ENCODE results near the gene ORM1.

GRCh38 chr9:114369216-114370130, 46.6 kb downstream of the ORM1 start:
- TF ChIP-seq RCOR1 (conservative IDR thresholded peaks at IDR 0.05; ENCODE audit: low read depth, low read length): no peak
- TF ChIP-seq BCL3 (IDR thresholded peaks at IDR 0.05; ENCODE audit: borderline replicate concordance, insufficient read depth, low read depth, low read length, poor library complexity, severe bottlenecking): no peak
- no peak for TF ChIP-seq CTCF (IDR thresholded peaks at IDR 0.05 in 2 of 3, conservative IDR thresholded peaks at IDR 0.05 in 1 of 3; ENCODE audit: control insufficient read depth in 2 of 3, extremely low read depth in 1 of 3, insufficient read depth in 1 of 3, low read depth in 3 of 3, low read length in 3 of 3)
- no peak for TF ChIP-seq ZBTB11 (CRISPR knock-in tag; IDR thresholded peaks at IDR 0.05)
- TF ChIP-seq BHLHE40 (IDR thresholded peaks at IDR 0.05; ENCODE audit: borderline replicate concordance in 1 of 2, low read depth in 2 of 2, low read length in 1 of 2): no peak
- no peak for TF ChIP-seq NFYA (IDR thresholded peaks at IDR 0.05; ENCODE audit: borderline replicate concordance, low read depth, low read length)
- 0 out of 2 replicates have a peak, but pooled peaks have one; percentile 36 for TF ChIP-seq POLR2AphosphoS5 (IDR thresholded peaks at IDR 0.05; ENCODE audit: low read length)
- TF ChIP-seq NFYB (IDR thresholded peaks at IDR 0.05; ENCODE audit: insufficient read depth, low read depth, low read length): no peak
- no peak for TF ChIP-seq HDAC2 (IDR thresholded peaks at IDR 0.05)
- TF ChIP-seq RBBP5 (conservative IDR thresholded peaks at IDR 0.05): no peak
- no peak for TF ChIP-seq HDAC6 (IDR thresholded peaks at IDR 0.05; ENCODE audit: unreplicated experiment)
- TF ChIP-seq FOXM1 (IDR thresholded peaks at IDR 0.05; ENCODE audit: low read depth, low read length): no peak
- no peak for TF ChIP-seq YY1 (IDR thresholded peaks at IDR 0.05; ENCODE audit: low read depth, low read length)
- TF ChIP-seq RAD21 (IDR thresholded peaks at IDR 0.05; ENCODE audit: insufficient read depth, low read depth, low read length): no peak

All from GM12878 (cell line).